Keratinocyte (primary cell): ENCODE data around the gene CENPT. TPM values are rescaled to one million over a fixed set of nuclear protein-coding genes. Genes with fewer than 3 reads are reported as not detected.

Experiments used
- DNase-seq: peaks from one replicate; pipeline ENCODE4 v3.0.0-alpha.2; 2011; ENCODE audit warnings: low read depth, missing footprints, low spot score
- FAIRE-seq: peaks from 2 replicates; lab custom pipeline; 2011; peaks lifted over from hg19 to GRCh38; lab: Jason Lieb, UNC
- H2AFZ ChIP-seq: 2 replicates; pipeline ENCODE4 v1.6.0; 2012; ENCODE audit warnings: low read length, control low read depth, inconsistent platforms; ENCODE audit not compliant: control insufficient read depth
- H3K27ac ChIP-seq: 2 replicates; pipeline ENCODE4 v1.5.1; 2011; ENCODE audit warnings: low read length; ENCODE audit not compliant: control insufficient read depth, insufficient read depth
- H3K27me3 ChIP-seq: 3 replicates; pipeline ENCODE4 v1.6.0; 2011; ENCODE audit warnings: low read length; ENCODE audit not compliant: control insufficient read depth, insufficient read depth; ENCODE audit errors: extremely low read depth
- H3K36me3 ChIP-seq, 2 experiments: 2 replicates in 1 of 2; 3 replicates in 1 of 2; pipeline ENCODE4 v1.5.1; 2011; ENCODE audit warnings: low read length in 2 of 2, mild to moderate bottlenecking in 1 of 2; ENCODE audit not compliant: control insufficient read depth in 2 of 2, insufficient read depth in 2 of 2; ENCODE audit errors: extremely low read depth in 1 of 2
- H3K4me1 ChIP-seq: 3 replicates; pipeline ENCODE4 v1.5.1; 2011; ENCODE audit warnings: low read length; ENCODE audit not compliant: control insufficient read depth, insufficient read depth; ENCODE audit errors: extremely low read depth
- H3K4me2 ChIP-seq: 3 replicates; pipeline ENCODE4 v1.6.0; 2011; ENCODE audit warnings: low read depth, low read length; ENCODE audit not compliant: control insufficient read depth, insufficient read depth; ENCODE audit errors: extremely low read depth
- H3K4me3 ChIP-seq, 3 experiments: fragments of 200-600 bp in 1 of 3; sonication (generic) in 1 of 3; 2 replicates in 2 of 3; 3 replicates in 1 of 3; pipeline ENCODE4 v1.5.1; 2011 to 2016; ENCODE audit warnings: low read length in 3 of 3, mild to moderate bottlenecking in 3 of 3, control low read depth in 2 of 3, inconsistent platforms in 1 of 3, low read depth in 1 of 3, mixed read lengths in 1 of 3, mixed run types in 1 of 3, moderate library complexity in 1 of 3; ENCODE audit not compliant: control insufficient read depth in 2 of 3, insufficient read depth in 2 of 3; ENCODE audit errors: extremely low read depth in 1 of 3
- H3K79me2 ChIP-seq: 2 replicates; pipeline ENCODE4 v1.6.0; 2012; ENCODE audit warnings: low read length; ENCODE audit not compliant: control insufficient read depth, insufficient read depth
- H3K9ac ChIP-seq: 3 replicates; pipeline ENCODE4 v1.6.0; 2011; ENCODE audit warnings: low read length; ENCODE audit not compliant: control insufficient read depth, insufficient read depth; ENCODE audit errors: extremely low read depth
- H3K9me1 ChIP-seq: 3 replicates; pipeline ENCODE4 v1.6.0; 2011; ENCODE audit warnings: low read length; ENCODE audit not compliant: control insufficient read depth, insufficient read depth; ENCODE audit errors: extremely low read depth
- H3K9me3 ChIP-seq: 2 replicates; pipeline ENCODE4 v1.5.1; 2012; ENCODE audit warnings: low read depth, low read length; ENCODE audit not compliant: control insufficient read depth
- H4K20me1 ChIP-seq: 3 replicates; pipeline ENCODE4 v1.6.0; 2011; ENCODE audit warnings: low read length; ENCODE audit not compliant: control insufficient read depth, insufficient read depth; ENCODE audit errors: extremely low read depth
- EZH2 ChIP-seq: IDR thresholded peaks from one replicate; pipeline ENCODE4 v1.6.1; 2012; ENCODE audit warnings: inconsistent platforms, mild to moderate bottlenecking, low read length, moderate library complexity
- dilution Hi-C: fragments of 300-500 bp; cut with MboI; formaldehyde crosslinking; loops from one replicate; pipeline ENCODE4 v1.7.0; 2020; ENCODE audit warnings: low sequenced_read_pairs; ENCODE audit not compliant: extremely low pct_ligation_motif_present
- polyA plus RNA-seq, 5 experiments: library from polyadenylated mRNA; depleted of rRNA in 3 of 5; stranded (reverse) in 3 of 5; stranded (forward) in 1 of 5; unstranded in 1 of 5; fragments of >200 nt; gene quantifications; 1 replicate in 1 of 5; 2 replicates in 3 of 5; 3 replicates in 1 of 5; pipeline versions ENCODE4 v1.2.1 to v1.2.3, GENCODE V29; 2011 to 2012; ENCODE audit warnings: missing spikeins in 2 of 5, low read depth in 1 of 5, low replicate concordance in 1 of 5
- TF ChIP-seq, protein P1 (sequence below), 3 experiments: IDR thresholded peaks in 1 of 3; conservative IDR thresholded peaks in 1 of 3; optimal IDR thresholded peaks in 1 of 3; 2 replicates in 2 of 3; 3 replicates in 1 of 3; pipeline versions ENCODE3 to v1.5.1; 2011; ENCODE audit warnings: low read length in 3 of 3, mild to moderate bottlenecking in 3 of 3, moderate library complexity in 2 of 3, control low read depth in 1 of 3, inconsistent platforms in 1 of 3; ENCODE audit not compliant: insufficient read depth in 2 of 3; ENCODE audit errors: extremely low read depth in 1 of 3

Gene CENPT
- polyA plus RNA-seq, 1 donor (not counting 4 experiments of a cell fraction or from before 2014, with no cell fraction given), result 30.1 TPM

DNA sequence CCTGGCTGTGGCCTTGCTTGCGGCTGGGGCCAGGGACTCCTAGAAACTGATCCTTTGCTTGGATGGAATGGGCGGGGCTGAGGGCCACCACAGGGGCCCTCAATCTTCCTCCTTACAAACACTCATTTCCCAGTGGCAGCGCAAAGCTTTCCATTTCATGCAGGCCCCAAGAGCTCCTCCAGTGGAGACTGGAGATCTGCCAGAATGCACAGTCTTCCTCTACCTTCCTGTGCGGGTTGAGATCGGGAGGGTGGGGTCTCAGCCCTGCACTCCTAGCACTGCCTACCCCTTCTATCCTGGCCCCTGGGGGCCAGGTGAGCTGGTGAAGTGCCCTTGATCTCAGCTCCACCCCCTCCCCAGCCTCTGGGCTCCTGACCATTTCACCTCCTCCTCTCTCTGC is 38.9 kb upstream of the CENPT start:
- no peak overlapping the region for H3K4me2 ChIP-seq
- peaks cover 15% of the 10 kb centered on the region for H4K20me1 ChIP-seq
- no peak for DNase-seq
- no peaks in the 10 kb centered on the region for H3K79me2 ChIP-seq
- dilution Hi-C loops, result no loop called here
- FAIRE-seq, result no peak
- no peak overlapping the region for H3K4me3 ChIP-seq
- H3K27ac ChIP-seq, result no peak overlapping the region
- H2AFZ ChIP-seq, result no peak overlapping the region
- peaks cover 24% of the 10 kb centered on the region in 2 experiments for H3K36me3 ChIP-seq
- H3K9me1 ChIP-seq, result no peaks in the 10 kb centered on the region
- TF ChIP-seq EZH2, result no peak
- TF ChIP-seq, protein P1, sequence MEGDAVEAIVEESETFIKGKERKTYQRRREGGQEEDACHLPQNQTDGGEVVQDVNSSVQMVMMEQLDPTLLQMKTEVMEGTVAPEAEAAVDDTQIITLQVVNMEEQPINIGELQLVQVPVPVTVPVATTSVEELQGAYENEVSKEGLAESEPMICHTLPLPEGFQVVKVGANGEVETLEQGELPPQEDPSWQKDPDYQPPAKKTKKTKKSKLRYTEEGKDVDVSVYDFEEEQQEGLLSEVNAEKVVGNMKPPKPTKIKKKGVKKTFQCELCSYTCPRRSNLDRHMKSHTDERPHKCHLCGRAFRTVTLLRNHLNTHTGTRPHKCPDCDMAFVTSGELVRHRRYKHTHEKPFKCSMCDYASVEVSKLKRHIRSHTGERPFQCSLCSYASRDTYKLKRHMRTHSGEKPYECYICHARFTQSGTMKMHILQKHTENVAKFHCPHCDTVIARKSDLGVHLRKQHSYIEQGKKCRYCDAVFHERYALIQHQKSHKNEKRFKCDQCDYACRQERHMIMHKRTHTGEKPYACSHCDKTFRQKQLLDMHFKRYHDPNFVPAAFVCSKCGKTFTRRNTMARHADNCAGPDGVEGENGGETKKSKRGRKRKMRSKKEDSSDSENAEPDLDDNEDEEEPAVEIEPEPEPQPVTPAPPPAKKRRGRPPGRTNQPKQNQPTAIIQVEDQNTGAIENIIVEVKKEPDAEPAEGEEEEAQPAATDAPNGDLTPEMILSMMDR (optimal IDR thresholded peaks at IDR 0.05 in 1 of 3, IDR thresholded peaks at IDR 0.05 in 1 of 3, conservative IDR thresholded peaks at IDR 0.05 in 1 of 3; ENCODE audit: extremely low read depth in 1 of 3, insufficient read depth in 2 of 3, low read length in 3 of 3), result no peak
- H3K27me3 ChIP-seq, result no peaks in the 10 kb centered on the region
- no peaks in the 10 kb centered on the region for H3K9me3 ChIP-seq
- H3K4me1 ChIP-seq, result peaks cover 4% of the 10 kb centered on the region
- no peak overlapping the region for H3K9ac ChIP-seq

DNA sequence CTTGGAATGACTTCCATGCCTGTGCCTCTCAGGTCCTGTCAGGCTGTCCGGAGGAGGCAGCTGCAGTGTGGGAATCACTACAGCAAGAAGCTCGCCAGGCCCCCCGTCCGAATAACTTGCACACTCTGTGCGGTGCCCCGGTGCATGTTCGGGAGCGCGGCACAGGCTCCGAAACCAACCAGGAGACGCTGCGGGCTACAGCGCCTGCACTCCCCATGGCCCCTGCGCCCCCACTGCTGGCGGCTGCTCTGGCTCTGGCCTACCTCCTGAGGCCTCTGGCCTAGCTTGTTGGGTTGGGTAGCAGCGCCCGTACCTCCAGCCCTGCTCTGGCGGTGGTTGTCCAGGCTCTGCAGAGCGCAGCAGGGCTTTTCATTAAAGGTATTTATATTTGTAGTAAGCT is 38.5 kb upstream of the CENPT start:
- DNase-seq, result no peak
- dilution Hi-C loops, result no loop called here
- H3K36me3 ChIP-seq, result peaks cover 27 to 28% of the 10 kb centered on the region in 2 experiments
- H3K27me3 ChIP-seq, result no peaks in the 10 kb centered on the region
- no peaks in the 10 kb centered on the region for H3K9me3 ChIP-seq
- no peaks in the 10 kb centered on the region for H3K9me1 ChIP-seq
- H3K79me2 ChIP-seq, result no peaks in the 10 kb centered on the region
- TF ChIP-seq EZH2, result no peak
- TF ChIP-seq, protein P1 (optimal IDR thresholded peaks at IDR 0.05 in 1 of 3, IDR thresholded peaks at IDR 0.05 in 1 of 3, conservative IDR thresholded peaks at IDR 0.05 in 1 of 3; ENCODE audit: extremely low read depth in 1 of 3, insufficient read depth in 2 of 3, low read length in 3 of 3), result no peak
- H3K4me1 ChIP-seq, result peaks cover 4% of the 10 kb centered on the region
- H3K9ac ChIP-seq, result no peak overlapping the region
- H3K4me3 ChIP-seq, result no peak overlapping the region
- H3K27ac ChIP-seq, result no peak overlapping the region
- H2AFZ ChIP-seq, result no peak overlapping the region
- H3K4me2 ChIP-seq, result no peak overlapping the region
- FAIRE-seq, result no peak
- peaks cover 15% of the 10 kb centered on the region for H4K20me1 ChIP-seq
